Endothelial cell (in vitro differentiated cells): ENCODE data around the gene RNU6-1. TPM values are rescaled to one million over a fixed set of nuclear protein-coding genes. Genes with fewer than 3 reads are reported as not detected.

Experiments
- DNase-seq: peaks from one replicate; pipeline ENCODE4 v3.0.0; 2021; ENCODE audit warnings: low spot score
- H3K27ac Mint-ChIP-seq: one replicate; pipeline ENCODE4 v1.8.0; 2021; ENCODE audit warnings: mixed read lengths, inconsistent platforms; ENCODE audit not compliant: unreplicated experiment
- H3K27me3 Mint-ChIP-seq: one replicate; pipeline ENCODE4 v1.8.0; 2021; ENCODE audit warnings: mild to moderate bottlenecking, moderate library complexity, mixed read lengths, inconsistent platforms; ENCODE audit not compliant: unreplicated experiment
- H3K36me3 Mint-ChIP-seq: one replicate; pipeline ENCODE4 v1.8.0; 2021; ENCODE audit warnings: mild to moderate bottlenecking, low read depth, mixed read lengths, inconsistent platforms; ENCODE audit not compliant: unreplicated experiment
- H3K4me1 Mint-ChIP-seq: one replicate; pipeline ENCODE4 v1.8.0; 2021; ENCODE audit warnings: mild to moderate bottlenecking, mixed read lengths, inconsistent platforms; ENCODE audit not compliant: unreplicated experiment
- H3K4me3 Mint-ChIP-seq: one replicate; pipeline ENCODE4 v1.8.0; 2021; ENCODE audit warnings: mild to moderate bottlenecking, mixed read lengths, inconsistent platforms; ENCODE audit not compliant: unreplicated experiment
- H3K9me3 Mint-ChIP-seq: one replicate; pipeline ENCODE4 v1.8.0; 2021; ENCODE audit warnings: mixed read lengths, inconsistent platforms; ENCODE audit not compliant: unreplicated experiment
- CTCF ChIP-seq: fragments of 200-600 bp; sonication (generic); IDR thresholded peaks from one replicate; pipeline ENCODE4 v1.5.0; 2021; ENCODE audit warnings: antibody characterized with exemption; ENCODE audit not compliant: unreplicated experiment
- total RNA-seq: library from RNA; stranded (reverse); fragmentation: NEBNext Ultra II Directional; extraction: Animal tissue kit (Norgen Biotek cat#: 25700); gene quantifications from one replicate; pipeline ENCODE4 v1.2.1, GENCODE V29; 2021; ENCODE audit not compliant: unreplicated experiment

RNU6-1 gene
- total RNA-seq, 1 donor from 2014 or later, result not detected

DNA sequence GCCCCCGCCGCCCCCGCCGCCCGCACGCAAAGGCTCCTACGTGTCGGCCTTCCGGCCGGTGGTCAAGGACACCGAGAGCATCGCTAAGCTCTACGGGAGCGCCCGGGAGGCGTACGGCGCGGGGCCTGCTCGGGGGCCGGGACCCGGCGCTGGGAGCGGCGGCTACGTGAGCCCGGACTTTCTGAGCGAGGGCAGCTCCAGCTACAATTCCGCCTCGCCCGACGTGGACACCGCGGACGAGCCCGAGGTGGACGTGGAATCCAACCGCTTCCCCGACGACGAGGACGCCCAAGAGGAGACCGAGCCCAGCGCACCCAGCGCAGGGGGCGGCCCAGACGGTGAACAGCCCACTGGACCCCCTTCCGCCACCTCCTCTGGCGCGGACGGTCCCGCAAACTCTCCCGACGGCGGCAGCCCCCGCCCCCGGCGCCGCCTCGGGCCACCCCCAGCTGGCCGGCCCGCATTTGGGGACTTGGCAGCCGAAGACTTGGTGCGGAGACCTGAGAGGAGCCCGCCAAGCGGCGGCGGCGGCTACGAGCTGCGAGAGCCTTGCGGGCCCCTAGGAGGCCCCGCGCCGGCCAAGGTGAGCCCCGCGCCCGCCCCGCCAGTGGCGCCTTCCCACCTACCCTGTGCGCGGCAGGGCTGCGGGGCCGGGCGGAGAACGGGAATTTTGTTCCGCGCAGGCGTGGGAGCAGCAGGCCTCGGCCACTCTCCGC, 12.1 kb downstream of the RNU6-1 start:
- Mint-ChIP-seq H3K4me3 (no peak overlapping the region), H3K9me3 (no peaks in the 10 kb centered on the region), H3K27ac (no peak overlapping the region), H3K36me3 (peaks cover 6% of the 10 kb centered on the region), H3K27me3 (peaks cover 27% of the 10 kb centered on the region), H3K4me1 (peaks cover 29% of the 10 kb centered on the region)
- no peak for TF ChIP-seq CTCF
- DNase-seq, result no peak

- H3K4me1 Mint-ChIP-seq, result peaks cover 29% of the 10 kb centered on the region
- no peak for DNase-seq
- TF ChIP-seq CTCF, result no peak
Observed at GRCh38 chr15:67826717-67827561, 12.9 kb downstream of the RNU6-1 start.

DNA sequence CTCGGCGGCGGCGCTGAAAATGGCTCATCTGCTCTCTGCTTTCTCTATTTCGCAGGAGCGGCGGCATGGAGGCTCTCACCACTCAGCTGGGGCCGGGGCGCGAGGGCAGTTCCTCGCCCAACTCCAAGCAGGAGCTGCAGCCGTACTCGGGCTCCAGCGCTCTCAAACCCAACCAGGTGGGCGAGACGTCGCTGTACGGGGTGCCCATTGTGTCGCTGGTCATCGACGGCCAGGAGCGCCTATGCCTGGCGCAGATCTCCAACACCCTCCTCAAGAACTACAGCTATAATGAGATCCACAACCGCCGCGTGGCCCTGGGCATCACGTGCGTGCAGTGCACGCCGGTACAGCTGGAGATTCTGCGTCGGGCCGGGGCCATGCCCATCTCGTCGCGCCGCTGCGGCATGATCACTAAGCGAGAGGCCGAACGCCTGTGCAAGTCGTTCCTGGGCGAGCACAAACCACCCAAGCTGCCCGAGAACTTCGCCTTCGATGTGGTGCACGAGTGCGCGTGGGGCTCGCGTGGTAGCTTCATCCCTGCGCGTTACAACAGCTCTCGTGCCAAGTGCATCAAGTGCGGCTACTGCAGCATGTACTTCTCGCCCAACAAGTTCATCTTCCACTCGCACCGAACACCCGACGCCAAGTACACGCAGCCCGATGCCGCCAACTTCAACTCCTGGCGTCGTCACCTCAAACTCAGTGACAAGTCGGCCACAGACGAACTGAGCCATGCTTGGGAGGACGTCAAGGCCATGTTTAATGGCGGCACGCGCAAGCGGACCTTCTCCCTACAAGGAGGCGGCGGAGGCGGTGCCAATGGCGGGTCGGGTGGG, 13.7 kb downstream of the RNU6-1 start:
- Mint-ChIP-seq H3K4me1 (peaks cover 30% of the 10 kb centered on the region), H3K27me3 (peaks cover 38% of the 10 kb centered on the region), H3K36me3 (peaks cover 6% of the 10 kb centered on the region), H3K27ac (no peak overlapping the region), H3K4me3 (no peak overlapping the region), H3K9me3 (no peaks in the 10 kb centered on the region)
- DNase-seq, result no peak
- no peak for TF ChIP-seq CTCF

More at GRCh38 chr15:67826717-67827561, 12.9 kb downstream of the RNU6-1 start:
- Mint-ChIP-seq H3K27ac (no peak overlapping the region), H3K9me3 (no peaks in the 10 kb centered on the region), H3K4me3 (no peak overlapping the region), H3K27me3 (peaks cover 33% of the 10 kb centered on the region), H3K36me3 (peaks cover 6% of the 10 kb centered on the region)

DNA sequence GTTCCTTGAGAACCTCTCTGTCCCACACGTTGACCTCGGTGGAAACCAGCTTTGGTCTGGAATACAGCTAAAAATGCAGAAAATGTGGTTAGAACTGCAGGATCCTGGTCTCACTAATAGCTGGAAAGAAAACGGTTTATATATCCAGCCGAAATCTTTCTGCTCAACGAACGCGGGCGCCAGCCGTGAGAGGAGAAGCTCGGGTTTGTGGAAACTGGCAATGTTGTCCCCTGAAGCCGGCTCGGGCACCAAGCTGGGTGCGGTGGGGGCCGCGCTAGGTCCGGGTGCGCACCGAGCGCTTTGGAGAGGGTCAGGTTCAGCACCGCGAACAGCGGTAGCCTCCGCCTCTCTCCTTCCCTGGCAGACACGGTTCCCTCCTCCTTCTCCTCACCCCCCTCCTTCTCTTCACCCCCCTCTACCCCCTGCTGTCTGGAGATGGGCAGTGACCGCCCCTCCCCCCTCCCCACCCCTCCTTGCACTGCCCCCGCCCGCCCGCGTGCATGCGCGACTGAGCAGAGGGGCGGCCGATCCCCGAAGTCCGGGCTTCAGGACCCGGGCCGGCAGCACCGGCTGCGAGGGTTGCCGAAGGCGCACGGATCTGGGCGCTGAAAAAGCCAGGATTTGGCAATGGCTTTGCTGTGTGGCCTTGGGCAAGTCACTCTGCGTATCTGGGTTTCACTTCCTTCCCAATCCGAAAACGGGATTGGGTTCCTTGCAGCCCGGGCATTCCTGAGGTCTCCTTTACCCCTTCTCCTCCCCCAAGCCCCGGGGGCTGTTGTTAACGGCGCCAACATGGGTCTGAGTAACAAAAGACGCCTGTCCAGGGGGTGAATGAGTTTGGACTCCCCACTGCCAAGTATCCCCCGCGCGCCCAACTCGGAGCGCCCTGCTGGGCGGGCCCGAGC, 14.6 kb downstream of the RNU6-1 start, which contains the start of gene SKOR1:
Gene SKOR1 (plus strand): TSS at position 534 of the 905 bp plus-strand sequence. CDS start 94 bp downstream, at position 628.
- Mint-ChIP-seq H3K27ac (no peak within 1 kb of the TSS), H3K4me1 (peaks cover 21% of the 10 kb centered on the region), H3K36me3 (peaks cover 6% of the 10 kb centered on the region), H3K4me3 (no peak within 1 kb of the TSS), H3K9me3 (no peaks in the 10 kb centered on the region), H3K27me3 (peaks cover 36% of the 10 kb centered on the region)
- DNase-seq, result peak; percentile 50
- TF ChIP-seq CTCF, result no peak
